ENCODE results near the gene DUSP7. TPM values are rescaled to one million over a fixed set of nuclear protein-coding genes. Genes with fewer than 3 reads are reported as not detected.

DUSP7 gene
- total and polyA plus RNA-seq, 10 donors: 5.4 to 68.6 (median 36.2) TPM

GRCh38 chr3:52085681-52086282 is 29.4 kb upstream of the DUSP7 start:
- Histone ChIP-seq H3K27me3 (replicated peaks in 1 of 7) (no peaks in the 10 kb centered on the region), H3K4me3 (no peak overlapping the region), H3K9me3 (no peaks in the 10 kb centered on the region), H3K27ac (no peak overlapping the region), H3K4me1 (peaks cover 0 to 46% (median 25%) of the 10 kb centered on the region in 6 donors), H3K36me3 (no peaks in the 10 kb centered on the region)
- 62 to 70% (median 67%) methylated on average over 10 of the region's 10 CpGs for WGBS, 5 donors
- peak; percentile 51 for DNase-seq
- TF ChIP-seq CTCF (IDR thresholded peaks at IDR 0.05 in 8 of 11, conservative IDR thresholded peaks at IDR 0.05 in 3 of 11): no peak
- TF ChIP-seq POLR2AphosphoS5 (IDR thresholded peaks at IDR 0.05): no peak
- no peak for TF ChIP-seq POLR2A (IDR thresholded peaks at IDR 0.05)
- intact Hi-C loops (cut with DNase I; ENCODE audit: low total_unique reads): no loop called here

- peak; percentile 47 for DNase-seq
- no peak overlapping the region for H3K4me3 ChIP-seq
- no peaks in the 10 kb centered on the region for H3K27me3 ChIP-seq (replicated peaks in 1 of 7)
- H3K4me1 ChIP-seq: peaks cover 0 to 49% (median 25%) of the 10 kb centered on the region in 6 donors
- intact Hi-C loops (cut with DNase I; ENCODE audit: low total_unique reads): no loop called here
- H3K9me3 ChIP-seq: no peaks in the 10 kb centered on the region
- H3K27ac ChIP-seq: no peak overlapping the region
- 89 to 94% (median 92%) methylated on average over 11 to 13 of the region's 13 CpGs for WGBS, 5 donors
- no peaks in the 10 kb centered on the region for H3K36me3 ChIP-seq
- TF ChIP-seq POLR2AphosphoS5 (IDR thresholded peaks at IDR 0.05): no peak
- no peak for TF ChIP-seq POLR2A (IDR thresholded peaks at IDR 0.05)
- TF ChIP-seq CTCF (IDR thresholded peaks at IDR 0.05 in 8 of 11, conservative IDR thresholded peaks at IDR 0.05 in 3 of 11): no peak
Observed at GRCh38 chr3:52084954-52085680, 28.7 kb upstream of the DUSP7 start.

- DNase-seq: peak; percentile 46
- 88 to 97% (median 95%) methylated on average over 9 of the region's 9 CpGs for WGBS, 5 donors
Observed at GRCh38 chr3:52084216-52084945, 28.0 kb upstream of the DUSP7 start.

More at GRCh38 chr3:52084216-52084945, 28.0 kb upstream of the DUSP7 start:
- Histone ChIP-seq H3K27me3 (replicated peaks in 1 of 7) (no peaks in the 10 kb centered on the region), H3K9me3 (no peaks in the 10 kb centered on the region), H3K4me1 (peaks cover 0 to 42% (median 24%) of the 10 kb centered on the region in 6 donors), H3K27ac (no peak overlapping the region), H3K4me3 (no peak overlapping the region), H3K36me3 (peaks cover 0 to 3% (median 0%) of the 10 kb centered on the region in 6 donors)
- intact Hi-C loops (cut with DNase I; ENCODE audit: low total_unique reads): no loop called here
- TF ChIP-seq CTCF (IDR thresholded peaks at IDR 0.05 in 8 of 11, conservative IDR thresholded peaks at IDR 0.05 in 3 of 11) (no peak), POLR2AphosphoS5 (IDR thresholded peaks at IDR 0.05) (no peak), POLR2A (IDR thresholded peaks at IDR 0.05) (no peak)

All from spleen (tissue), 11 donors.